DOHH2 (cell line): ENCODE results near the gene MTNR1B.

Experiments
- EZH2phosphoT487 ChIP-seq: fragments of 200-600 bp; sonication (generic); IDR thresholded peaks from 2 replicates; pipeline ENCODE4 v1.6.1; 2017; ENCODE audit warnings: borderline replicate concordance, mild to moderate bottlenecking, antibody characterized with exemption, low read length, moderate library complexity, mixed read lengths
- TF ChIP-seq, protein P1 (sequence below): fragments of 200-600 bp; sonication (generic); IDR thresholded peaks from one replicate; pipeline ENCODE4 v1.5.1; 2014; ENCODE audit warnings: antibody characterized with exemption, mild to moderate bottlenecking, low read depth, low read length; ENCODE audit not compliant: poor library complexity, severe bottlenecking

DNA sequence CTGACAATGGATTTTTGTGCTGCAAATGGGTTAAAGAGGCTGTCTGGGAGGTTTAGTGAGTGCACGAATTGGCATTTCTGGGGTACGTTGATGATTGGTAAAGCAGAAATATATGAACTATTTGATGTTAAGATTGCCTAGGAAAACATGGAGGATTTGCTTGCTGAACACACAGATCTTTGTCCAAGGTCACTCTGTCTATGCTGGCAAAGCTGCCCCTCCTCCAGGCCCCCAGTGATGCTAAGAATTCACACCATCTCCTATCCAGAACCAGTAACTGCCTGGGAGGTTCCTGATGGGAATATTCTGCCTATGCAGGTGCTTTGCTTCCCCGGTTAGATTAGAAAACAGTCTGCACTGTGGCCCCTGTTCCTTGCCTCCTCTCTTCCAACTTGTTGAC, 5.8 kb downstream of the MTNR1B start:
- TF ChIP-seq, protein P1, sequence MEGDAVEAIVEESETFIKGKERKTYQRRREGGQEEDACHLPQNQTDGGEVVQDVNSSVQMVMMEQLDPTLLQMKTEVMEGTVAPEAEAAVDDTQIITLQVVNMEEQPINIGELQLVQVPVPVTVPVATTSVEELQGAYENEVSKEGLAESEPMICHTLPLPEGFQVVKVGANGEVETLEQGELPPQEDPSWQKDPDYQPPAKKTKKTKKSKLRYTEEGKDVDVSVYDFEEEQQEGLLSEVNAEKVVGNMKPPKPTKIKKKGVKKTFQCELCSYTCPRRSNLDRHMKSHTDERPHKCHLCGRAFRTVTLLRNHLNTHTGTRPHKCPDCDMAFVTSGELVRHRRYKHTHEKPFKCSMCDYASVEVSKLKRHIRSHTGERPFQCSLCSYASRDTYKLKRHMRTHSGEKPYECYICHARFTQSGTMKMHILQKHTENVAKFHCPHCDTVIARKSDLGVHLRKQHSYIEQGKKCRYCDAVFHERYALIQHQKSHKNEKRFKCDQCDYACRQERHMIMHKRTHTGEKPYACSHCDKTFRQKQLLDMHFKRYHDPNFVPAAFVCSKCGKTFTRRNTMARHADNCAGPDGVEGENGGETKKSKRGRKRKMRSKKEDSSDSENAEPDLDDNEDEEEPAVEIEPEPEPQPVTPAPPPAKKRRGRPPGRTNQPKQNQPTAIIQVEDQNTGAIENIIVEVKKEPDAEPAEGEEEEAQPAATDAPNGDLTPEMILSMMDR = no peak
- TF ChIP-seq EZH2phosphoT487 = no peak
